Neural cell (in vitro differentiated cells): ENCODE measurements around the gene ACAP3. TPM values are rescaled to one million over a fixed set of nuclear protein-coding genes. Genes with fewer than 3 reads are reported as not detected.

ENCODE experiments used
- H2AFZ ChIP-seq: fragments of 200-600, 300-800 bp; sonication (generic), shearing (Covaris generic); 2 replicates; pipeline ENCODE4 v1.6.0; 2014; ENCODE audit warnings: low read depth, mild to moderate bottlenecking, antibody characterized with exemption, low read length, moderate library complexity
- H3F3A ChIP-seq: fragments of 200-600 bp; shearing (Covaris generic); 2 replicates; pipeline ENCODE4 v1.6.1; 2016; ENCODE audit warnings: mild to moderate bottlenecking, moderate library complexity, mixed read lengths, antibody characterized with exemption, low read length; ENCODE audit not compliant: insufficient read depth, poor library complexity, severe bottlenecking
- H3K27ac ChIP-seq: fragments of 200-600, 300-800 bp; sonication (generic), shearing (Covaris generic); 2 replicates; pipeline ENCODE4 v1.5.1; 2014; ENCODE audit warnings: mild to moderate bottlenecking, low read length, moderate library complexity
- H3K27me3 ChIP-seq: fragments of 300-800, 200-600 bp; sonication (generic), shearing (Covaris generic); 2 replicates; pipeline ENCODE4 v1.6.0; 2014; ENCODE audit warnings: mild to moderate bottlenecking, low read depth, low read length, moderate library complexity; ENCODE audit not compliant: insufficient read depth
- H3K36me3 ChIP-seq: fragments of 300-800, 200-600 bp; sonication (generic), shearing (Covaris generic); 2 replicates; pipeline ENCODE4 v1.5.1; 2014; ENCODE audit warnings: mild to moderate bottlenecking, antibody characterized with exemption, low read length, moderate library complexity; ENCODE audit not compliant: insufficient read depth
- H3K4me2 ChIP-seq: fragments of 300-800, 200-600 bp; sonication (generic), shearing (Covaris generic); 2 replicates; pipeline ENCODE4 v1.6.0; 2014; ENCODE audit warnings: mild to moderate bottlenecking, low read length
- H3K4me3 ChIP-seq: fragments of 300-800, 200-600 bp; sonication (generic), shearing (Covaris generic); 2 replicates; pipeline ENCODE4 v1.5.1; 2014; ENCODE audit warnings: mild to moderate bottlenecking, low read length, moderate library complexity
- H3K79me2 ChIP-seq: fragments of 200-600 bp; shearing (Covaris generic); replicated peaks from 2 replicates; pipeline ENCODE4 v1.6.0; 2014; ENCODE audit warnings: mild to moderate bottlenecking, low read length, moderate library complexity; ENCODE audit not compliant: insufficient read depth
- H3K9ac ChIP-seq: fragments of 300-800, 200-600 bp; sonication (generic), shearing (Covaris generic); 2 replicates; pipeline ENCODE4 v1.6.1; 2016; ENCODE audit warnings: mild to moderate bottlenecking, low read length, mixed read lengths
- H3K9me2 ChIP-seq: fragments of 200-600 bp; shearing (Covaris generic); 2 replicates; pipeline ENCODE4 v1.6.1; 2016; ENCODE audit warnings: mild to moderate bottlenecking, low read length, mixed read lengths; ENCODE audit not compliant: insufficient read depth
- H3K9me3 ChIP-seq: fragments of 200-600, 300-800 bp; sonication (generic), shearing (Covaris generic); 2 replicates; pipeline ENCODE4 v1.6.1; 2016; ENCODE audit warnings: mild to moderate bottlenecking, mixed run types, low read length, moderate library complexity, mixed read lengths
- H4K20me1 ChIP-seq: fragments of 200-600 bp; shearing (Covaris generic); 2 replicates; pipeline ENCODE4 v1.6.1; 2016; ENCODE audit warnings: mild to moderate bottlenecking, mixed run types; ENCODE audit not compliant: insufficient read depth
- CTCF ChIP-seq: fragments of 450-650 bp; IDR thresholded peaks from 2 replicates; pipeline ENCODE4 v1.5.1; 2014; ENCODE audit warnings: antibody characterized with exemption, mild to moderate bottlenecking, moderate library complexity; ENCODE audit not compliant: poor library complexity, severe bottlenecking
- EP300 ChIP-seq: fragments of 450-650 bp; conservative IDR thresholded peaks from 2 replicates; pipeline ENCODE4 v1.6.1; 2014; ENCODE audit warnings: antibody characterized with exemption, mild to moderate bottlenecking, moderate library complexity; ENCODE audit not compliant: poor library complexity, severe bottlenecking
- EZH2 ChIP-seq: fragments of 200-600, 300-800 bp; shearing (Covaris generic), sonication (generic); IDR thresholded peaks from 2 replicates; pipeline ENCODE4 v1.6.1; 2014; ENCODE audit warnings: antibody characterized with exemption, low read length, borderline replicate concordance, mild to moderate bottlenecking; ENCODE audit not compliant: insufficient read depth, poor library complexity, severe bottlenecking
- MXI1 ChIP-seq: fragments of 450-650 bp; conservative IDR thresholded peaks from 2 replicates; pipeline ENCODE4 v1.6.1; 2014; ENCODE audit warnings: antibody characterized with exemption, mild to moderate bottlenecking; ENCODE audit not compliant: poor library complexity, severe bottlenecking
- POLR2AphosphoS5 ChIP-seq: IDR thresholded peaks from 2 replicates; pipeline ENCODE4 v1.6.1; 2012
- RAD21 ChIP-seq: fragments of 450-650 bp; conservative IDR thresholded peaks from 2 replicates; pipeline ENCODE4 v1.6.1; 2014; ENCODE audit warnings: antibody characterized with exemption, mild to moderate bottlenecking, moderate library complexity
- REST ChIP-seq: IDR thresholded peaks from 2 replicates; pipeline ENCODE4 v1.6.1; 2012; ENCODE audit warnings: borderline replicate concordance
- SMC3 ChIP-seq: fragments of 450-650 bp; conservative IDR thresholded peaks from 2 replicates; pipeline ENCODE4 v1.6.1; 2014; ENCODE audit warnings: antibody characterized with exemption, mild to moderate bottlenecking, moderate library complexity; ENCODE audit not compliant: poor library complexity
- TAF1 ChIP-seq: IDR thresholded peaks from 2 replicates; pipeline ENCODE4 v1.6.1; 2012; ENCODE audit warnings: low read depth
- polyA plus RNA-seq: library from polyadenylated mRNA; depleted of rRNA; stranded (reverse); fragments of >200 nt; gene quantifications from 2 replicates; pipeline ENCODE4 v1.2.3, GENCODE V29; 2014
- small RNA-seq, 3 experiments: library from RNA; depleted of rRNA; stranded (forward); fragments of <200 nt; gene quantifications; one replicate each; pipeline ENCODE3, GENCODE V24; 2012

ACAP3 gene
- polyA plus RNA-seq, 1 donor from 2014 or later, result 186 TPM

DNA sequence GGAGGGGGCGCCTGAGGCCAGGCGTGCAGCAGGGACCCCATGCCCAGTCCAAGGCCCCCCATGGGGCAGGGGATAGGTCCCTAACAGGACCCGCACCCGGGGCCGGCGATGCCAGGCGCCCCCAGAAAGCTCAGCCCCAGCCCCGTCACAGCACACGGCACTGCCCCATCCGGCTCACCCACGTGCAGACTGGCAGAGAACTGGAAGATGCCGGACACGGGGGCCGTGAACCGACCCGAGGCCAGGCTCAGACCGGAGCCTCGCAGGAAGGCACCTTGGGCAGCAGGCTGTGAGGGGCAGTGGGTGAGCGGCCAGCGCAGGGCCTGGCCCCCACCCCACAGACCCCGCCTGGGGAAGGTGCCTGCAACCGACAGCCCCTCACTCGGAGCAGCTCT lies 64.5 kb downstream of the ACAP3 start:
- no peak overlapping the region for H3K27ac ChIP-seq
- H3K9me2 ChIP-seq, result no peaks in the 10 kb centered on the region
- H3K4me3 ChIP-seq, result no peak overlapping the region
- H4K20me1 ChIP-seq, result no peaks in the 10 kb centered on the region
- peaks cover 3% of the 10 kb centered on the region for H3K27me3 ChIP-seq
- H2AFZ ChIP-seq, result no peak overlapping the region
- no peaks in the 10 kb centered on the region for H3K36me3 ChIP-seq
- no peaks in the 10 kb centered on the region for H3K9me3 ChIP-seq
- no peak overlapping the region for H3K9ac ChIP-seq
- H3K4me2 ChIP-seq, result no peak overlapping the region
- H3F3A ChIP-seq, result no peaks in the 10 kb centered on the region
- H3K79me2 ChIP-seq, result no peaks in the 10 kb centered on the region
- TF ChIP-seq MXI1, result no peak
- TF ChIP-seq SMC3, result no peak
- TF ChIP-seq TAF1, result no peak

DNA sequence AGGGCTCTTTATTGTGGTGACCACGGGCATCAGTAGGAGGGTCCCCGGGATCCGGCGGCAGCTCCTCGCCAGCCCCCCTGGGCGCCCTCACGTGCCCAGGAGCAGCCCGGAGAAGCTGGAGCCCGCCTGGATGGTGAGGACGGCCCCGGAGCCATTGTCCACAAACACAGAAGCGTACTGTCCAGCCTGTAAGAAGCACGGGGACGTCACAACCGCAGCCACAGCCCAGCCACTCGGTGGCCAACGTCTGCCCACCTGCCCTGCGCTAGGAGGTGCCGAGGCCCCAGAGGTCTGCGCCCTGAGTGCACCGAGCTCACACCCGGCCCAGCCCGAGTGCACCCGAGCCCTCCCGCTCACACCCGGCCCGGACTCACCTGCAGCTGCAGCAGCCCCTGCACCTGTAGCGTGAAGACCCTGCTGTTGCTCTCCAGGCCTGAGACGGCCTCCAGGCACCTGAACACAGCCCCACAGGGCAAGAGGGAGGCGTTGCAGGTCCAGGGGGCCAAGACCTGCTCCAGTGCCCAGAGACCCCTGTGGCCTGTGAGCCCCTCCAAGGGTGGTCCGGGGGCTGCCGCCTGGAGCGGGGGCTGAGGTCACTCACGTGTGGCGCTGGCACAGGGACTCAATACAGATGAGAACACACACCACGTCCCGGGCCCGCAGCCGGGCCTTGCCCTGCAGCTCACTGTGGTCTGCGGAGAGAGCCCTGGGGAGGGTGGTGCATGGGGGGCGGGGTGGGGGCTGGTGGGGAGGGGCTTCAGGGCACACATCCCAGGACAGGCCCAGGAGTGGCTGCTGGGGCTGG lies 65.1 kb downstream of the ACAP3 start:
- Histone ChIP-seq H3K9me2 (no peaks in the 10 kb centered on the region), H3K36me3 (no peaks in the 10 kb centered on the region), H3K27me3 (peaks cover 3% of the 10 kb centered on the region), H3F3A (no peaks in the 10 kb centered on the region), H3K9me3 (no peaks in the 10 kb centered on the region), H4K20me1 (no peaks in the 10 kb centered on the region), H2AFZ (no peak overlapping the region), H3K27ac (no peak overlapping the region), H3K79me2 (no peaks in the 10 kb centered on the region), H3K4me3 (no peak overlapping the region), H3K9ac (no peak overlapping the region), H3K4me2 (no peak overlapping the region)
- no peak for TF ChIP-seq CTCF
- no peak for TF ChIP-seq SMC3
- TF ChIP-seq POLR2AphosphoS5, result no peak
- TF ChIP-seq TAF1, result no peak
- TF ChIP-seq REST, result no peak
- TF ChIP-seq EZH2, result no peak
- TF ChIP-seq MXI1, result no peak
- TF ChIP-seq EP300, result no peak
- no peak for TF ChIP-seq RAD21

Small RNAs within 50 kb of the gene (small RNA-seq; reads per million reads assigned to genes)
- gene MIR6726, result 0 to 5.5 (median 3.2) reads per million in 3 experiments

Other genes starting within 250 kb of the ACAP3 start
- gene RNF223, start 233.6 kb downstream of the ACAP3 start, polyA plus RNA-seq, result not detected in 2 replicates
- gene C1orf159, start 191.8 kb downstream of the ACAP3 start, polyA plus RNA-seq, result 31.5 and 52.6 TPM in 2 replicates
- gene TTLL10, start 134.1 kb downstream of the ACAP3 start, polyA plus RNA-seq, result not detected in 2 replicates
- not detected in 2 replicates for gene TNFRSF18, start 101.3 kb downstream of the ACAP3 start, polyA plus RNA-seq
- 0.66 TPM in 1 of 2 replicates, not detected in the other for gene TNFRSF4, start 93.8 kb downstream of the ACAP3 start, polyA plus RNA-seq
- gene SDF4, start 75.9 kb downstream of the ACAP3 start, polyA plus RNA-seq, result 91.2 and 114 TPM in 2 replicates
- 46.5 and 52.6 TPM in 2 replicates for gene B3GALT6, start 75.7 kb downstream of the ACAP3 start, polyA plus RNA-seq
- 0.74 TPM in 1 of 2 replicates, not detected in the other for gene C1QTNF12, start 61.2 kb downstream of the ACAP3 start, polyA plus RNA-seq
- 76.5 and 79.7 TPM in 2 replicates for gene UBE2J2, start 34.1 kb downstream of the ACAP3 start, polyA plus RNA-seq
- 9.8 and 16.0 TPM in 2 replicates for gene SCNN1D, start 27.5 kb downstream of the ACAP3 start, polyA plus RNA-seq
- 25.0 and 36.8 TPM in 2 replicates for gene PUSL1, start 667 bp upstream of the ACAP3 start, polyA plus RNA-seq
- 131 and 132 TPM in 2 replicates for gene INTS11, start 16.7 kb upstream of the ACAP3 start, polyA plus RNA-seq
- gene CPTP, start 16.9 kb upstream of the ACAP3 start, polyA plus RNA-seq, result 9.9 and 13.3 TPM in 2 replicates
- 1.0 and 1.2 TPM in 2 replicates for gene TAS1R3, start 23.4 kb upstream of the ACAP3 start, polyA plus RNA-seq
- gene DVL1, start 41.5 kb upstream of the ACAP3 start, polyA plus RNA-seq, result 100 and 102 TPM in 2 replicates
- gene MXRA8, start 50.6 kb upstream of the ACAP3 start, polyA plus RNA-seq, result 0.92 and 1.7 TPM in 2 replicates
- gene AURKAIP1, start 67.3 kb upstream of the ACAP3 start, polyA plus RNA-seq, result 104 and 119 TPM in 2 replicates
- 696 and 734 TPM in 2 replicates for gene CCNL2, start 91.4 kb upstream of the ACAP3 start, polyA plus RNA-seq
- 168 and 204 TPM in 2 replicates for gene MRPL20, start 99.4 kb upstream of the ACAP3 start, polyA plus RNA-seq
- 0.28 TPM in 1 of 2 replicates, not detected in the other for gene ANKRD65, start 113.3 kb upstream of the ACAP3 start, polyA plus RNA-seq
- gene VWA1, start 127.8 kb upstream of the ACAP3 start, polyA plus RNA-seq, result 0.88 and 1.4 TPM in 2 replicates
- not detected in 2 replicates for gene ATAD3C, start 141.8 kb upstream of the ACAP3 start, polyA plus RNA-seq
- gene ATAD3B, start 163.8 kb upstream of the ACAP3 start, polyA plus RNA-seq, result 51.3 and 57.2 TPM in 2 replicates
- gene ATAD3A, start 204.2 kb upstream of the ACAP3 start, polyA plus RNA-seq, result 30.3 and 42.7 TPM in 2 replicates
- gene TMEM240, start 232.7 kb upstream of the ACAP3 start, polyA plus RNA-seq, result 46.7 and 52.1 TPM in 2 replicates